ENCODE results near the gene NRL. TPM values are rescaled to one million over a fixed set of nuclear protein-coding genes. Genes with fewer than 3 reads are reported as not detected.
A peak's percentile ranks its signal among the peaks of the same experiment; 100 is the strongest.

NRL gene
- total RNA-seq, 4 donors from 2014 or later, result 1.1 to 2.9 (median 1.6) TPM; not detected in 1

DNA sequence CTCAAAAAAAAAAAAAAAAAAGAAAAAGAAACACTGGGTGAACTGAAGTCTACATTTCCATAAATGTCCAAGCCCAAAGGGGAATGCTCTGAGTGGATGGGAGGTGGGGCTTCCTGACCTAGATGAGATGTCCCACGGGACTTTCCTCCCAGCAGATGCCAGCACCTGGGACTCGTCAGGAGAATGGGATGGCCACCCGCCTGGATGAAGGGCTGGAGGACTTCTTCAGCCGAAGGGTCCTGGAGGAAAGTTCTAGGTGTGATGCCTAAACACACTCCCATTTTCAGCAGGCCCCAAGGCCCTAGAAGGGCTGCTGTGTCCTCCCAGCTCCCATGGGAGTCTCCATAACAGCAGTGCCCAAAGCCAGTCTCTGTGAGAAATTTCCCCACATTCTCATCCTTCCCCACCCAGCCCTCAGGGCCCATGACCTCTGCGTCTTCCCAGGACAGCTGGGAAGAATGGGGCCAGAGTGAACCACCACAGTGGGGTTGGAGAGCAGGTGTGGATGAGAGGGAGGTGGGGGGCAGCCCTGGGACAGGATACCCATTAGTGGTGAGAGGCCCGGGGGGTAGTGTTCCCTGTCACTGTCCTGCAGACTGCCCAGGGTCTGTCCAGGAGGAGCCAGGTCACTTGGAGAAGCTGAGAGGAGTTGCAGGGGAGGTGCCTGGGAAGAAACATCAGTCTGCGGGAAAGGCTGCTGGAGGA, 50.5 kb downstream of the NRL start:
- peaks cover 6 to 37% (median 20%) of the 10 kb centered on the region in 4 donors for H3K4me1 ChIP-seq
- no peaks in the 10 kb centered on the region for H3K9me3 ChIP-seq
- intact Hi-C loops (cut with DNase I; ENCODE audit: low total_unique reads) (loop anchor here (5.0 kb wide), 1 partner anchor 43 kb away; no protein-coding TSS in a partner anchor), in situ Hi-C loops (cut with MboI; ENCODE audit: low pct_ligation_motif_present in 1 of 4, low pct_unique_long_range_greater_than_20kb in 1 of 4, low sequenced_read_pairs in 3 of 4) (no loop called here)
- no peak overlapping the region for H3K4me3 ChIP-seq
- TF ChIP-seq POLR2A (IDR thresholded peaks at IDR 0.05), result no peak
- no peak for TF ChIP-seq EP300 (IDR thresholded peaks at IDR 0.05; ENCODE audit: low read depth)
- TF ChIP-seq, protein P1, sequence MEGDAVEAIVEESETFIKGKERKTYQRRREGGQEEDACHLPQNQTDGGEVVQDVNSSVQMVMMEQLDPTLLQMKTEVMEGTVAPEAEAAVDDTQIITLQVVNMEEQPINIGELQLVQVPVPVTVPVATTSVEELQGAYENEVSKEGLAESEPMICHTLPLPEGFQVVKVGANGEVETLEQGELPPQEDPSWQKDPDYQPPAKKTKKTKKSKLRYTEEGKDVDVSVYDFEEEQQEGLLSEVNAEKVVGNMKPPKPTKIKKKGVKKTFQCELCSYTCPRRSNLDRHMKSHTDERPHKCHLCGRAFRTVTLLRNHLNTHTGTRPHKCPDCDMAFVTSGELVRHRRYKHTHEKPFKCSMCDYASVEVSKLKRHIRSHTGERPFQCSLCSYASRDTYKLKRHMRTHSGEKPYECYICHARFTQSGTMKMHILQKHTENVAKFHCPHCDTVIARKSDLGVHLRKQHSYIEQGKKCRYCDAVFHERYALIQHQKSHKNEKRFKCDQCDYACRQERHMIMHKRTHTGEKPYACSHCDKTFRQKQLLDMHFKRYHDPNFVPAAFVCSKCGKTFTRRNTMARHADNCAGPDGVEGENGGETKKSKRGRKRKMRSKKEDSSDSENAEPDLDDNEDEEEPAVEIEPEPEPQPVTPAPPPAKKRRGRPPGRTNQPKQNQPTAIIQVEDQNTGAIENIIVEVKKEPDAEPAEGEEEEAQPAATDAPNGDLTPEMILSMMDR (IDR thresholded peaks at IDR 0.05), result no peak
- no peak for TF ChIP-seq POLR2AphosphoS5 (IDR thresholded peaks at IDR 0.05)
- H3K36me3 ChIP-seq, result no peaks in the 10 kb centered on the region
- no peak overlapping the region for H3K27ac ChIP-seq
- DNase-seq, result no peak
- WGBS, 2 donors (ENCODE audit: low coverage in 1 of 2), result 80 to 85% methylated on average over 4 to 7 of the region's 7 CpGs
- H3K27me3 ChIP-seq, result no peaks in the 10 kb centered on the region

DNA sequence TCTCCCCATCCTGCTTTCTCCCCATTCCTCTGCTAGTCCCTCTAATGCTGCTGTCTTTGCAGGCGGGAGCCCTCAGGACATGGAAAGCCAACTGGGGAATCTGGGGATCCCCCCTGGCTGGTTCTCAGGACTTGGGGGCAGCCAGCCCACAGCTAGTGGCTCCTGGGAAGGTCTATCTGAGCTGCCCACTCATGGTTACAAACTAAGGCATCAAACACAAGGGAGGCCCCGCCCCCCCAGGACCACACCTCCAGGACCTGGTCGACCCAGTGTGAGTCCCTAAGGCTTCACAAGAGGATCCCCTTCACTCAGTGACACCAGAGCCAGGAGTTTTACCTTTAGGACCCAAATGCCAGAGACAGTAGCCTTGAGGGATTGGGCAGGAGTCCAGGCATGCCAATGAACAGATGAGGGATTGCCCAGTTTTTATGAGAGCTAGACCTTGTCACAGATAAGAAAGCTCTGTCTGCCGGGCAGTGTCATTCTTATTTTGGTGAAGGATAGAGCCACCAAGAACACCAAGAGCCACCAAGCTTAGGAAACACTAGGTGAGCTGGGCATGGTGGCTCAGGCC, 51.4 kb downstream of the NRL start:
- no peaks in the 10 kb centered on the region for H3K27me3 ChIP-seq
- DNase-seq, result peak; percentile 49
- intact Hi-C loops (cut with DNase I; ENCODE audit: low total_unique reads) (loop anchor here (5.0 kb wide), 1 partner anchor 44 kb away; no protein-coding TSS in a partner anchor), in situ Hi-C loops (cut with MboI; ENCODE audit: low pct_ligation_motif_present in 1 of 4, low pct_unique_long_range_greater_than_20kb in 1 of 4, low sequenced_read_pairs in 3 of 4) (no loop called here)
- H3K4me3 ChIP-seq, result no peak overlapping the region
- H3K36me3 ChIP-seq, result no peaks in the 10 kb centered on the region
- peaks cover 6 to 39% (median 20%) of the 10 kb centered on the region in 4 donors for H3K4me1 ChIP-seq
- TF ChIP-seq EP300 (IDR thresholded peaks at IDR 0.05; ENCODE audit: low read depth) (no peak), POLR2A (IDR thresholded peaks at IDR 0.05) (no peak), POLR2AphosphoS5 (IDR thresholded peaks at IDR 0.05) (no peak)
- TF ChIP-seq, protein P1 (IDR thresholded peaks at IDR 0.05), result no peak
- H3K27ac ChIP-seq, result no peak overlapping the region
- no peaks in the 10 kb centered on the region for H3K9me3 ChIP-seq
- 78% methylated on average over 4 of the region's 4 CpGs; no CpG with 5 or more reads in 1 of the 2 donors for WGBS, 2 donors (ENCODE audit: low coverage in 1 of 2)

DNA sequence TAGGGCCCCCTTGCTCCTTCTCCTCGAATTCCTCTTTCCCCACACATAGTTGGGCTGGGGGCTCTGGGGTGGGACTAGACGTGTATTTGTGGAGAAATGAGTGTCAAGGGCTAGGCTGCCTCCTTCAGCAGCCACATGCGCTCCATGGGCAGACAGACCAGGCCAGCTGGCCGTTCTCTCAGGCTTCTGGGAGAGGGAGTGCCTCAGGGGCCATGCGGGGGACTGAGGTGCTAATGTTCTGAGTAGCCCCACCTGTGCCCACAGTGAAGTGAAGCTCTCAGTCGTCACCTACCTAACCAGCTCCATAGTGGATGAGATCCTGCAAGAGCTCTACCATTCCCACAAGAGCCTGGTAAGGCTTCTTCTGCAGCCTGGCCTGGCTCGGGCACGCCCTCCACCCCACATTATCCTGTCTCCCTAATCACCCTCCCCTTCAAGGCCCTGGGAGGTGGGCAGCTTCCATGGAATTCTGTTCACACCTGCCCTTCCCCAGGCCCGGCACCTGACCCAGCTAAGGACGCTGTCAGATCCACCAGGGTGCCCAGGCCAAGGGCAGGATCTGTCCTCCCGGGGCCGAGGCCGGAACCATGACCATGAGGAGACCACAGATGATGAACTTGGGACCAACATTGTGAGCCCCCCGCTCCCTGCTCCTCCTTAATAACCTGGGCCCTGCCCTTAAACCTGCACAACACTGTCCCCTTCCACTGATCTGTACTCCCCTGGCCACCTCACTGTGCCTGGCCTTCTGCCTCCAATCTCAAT, 52.4 kb downstream of the NRL start:
- no peak overlapping the region for H3K27ac ChIP-seq
- in situ Hi-C loops (cut with MboI; ENCODE audit: low pct_ligation_motif_present in 1 of 4, low pct_unique_long_range_greater_than_20kb in 1 of 4, low sequenced_read_pairs in 3 of 4) (no loop called here), intact Hi-C loops (cut with DNase I; ENCODE audit: low total_unique reads) (loop anchor here (5.0 kb wide), 1 partner anchor 45 kb away; no protein-coding TSS in a partner anchor)
- WGBS, 2 donors (ENCODE audit: low coverage in 1 of 2), result 83% methylated on average over 14 of the region's 14 CpGs; no CpG with 5 or more reads in 1 of the 2 donors
- no peak for TF ChIP-seq POLR2AphosphoS5 (IDR thresholded peaks at IDR 0.05)
- TF ChIP-seq, protein P1 (IDR thresholded peaks at IDR 0.05), result no peak
- H3K4me3 ChIP-seq, result no peak overlapping the region
- no peaks in the 10 kb centered on the region for H3K36me3 ChIP-seq
- H3K27me3 ChIP-seq, result no peaks in the 10 kb centered on the region
- H3K4me1 ChIP-seq, result peaks cover 5 to 34% (median 17%) of the 10 kb centered on the region in 4 donors
- no peaks in the 10 kb centered on the region for H3K9me3 ChIP-seq
- DNase-seq, result no peak

All from transverse colon (tissue), 4 donors.